GM15510 (cell line): Measurements from ENCODE around the gene TCF7L2.

Source experiments
- POLR2A ChIP-seq: IDR thresholded peaks from 3 replicates; pipeline ENCODE4 v1.6.1; 2011; ENCODE audit warnings: borderline replicate concordance; ENCODE audit not compliant: insufficient read length; ENCODE audit errors: extremely low read depth

The TCF7L2 gene

GRCh38 chr10:113018034-113018433 lies 68.0 kb downstream of the TCF7L2 start:
- no peak for TF ChIP-seq POLR2A

GRCh38 chr10:113019096-113019495 lies 69.0 kb downstream of the TCF7L2 start:
- no peak for TF ChIP-seq POLR2A

DNA sequence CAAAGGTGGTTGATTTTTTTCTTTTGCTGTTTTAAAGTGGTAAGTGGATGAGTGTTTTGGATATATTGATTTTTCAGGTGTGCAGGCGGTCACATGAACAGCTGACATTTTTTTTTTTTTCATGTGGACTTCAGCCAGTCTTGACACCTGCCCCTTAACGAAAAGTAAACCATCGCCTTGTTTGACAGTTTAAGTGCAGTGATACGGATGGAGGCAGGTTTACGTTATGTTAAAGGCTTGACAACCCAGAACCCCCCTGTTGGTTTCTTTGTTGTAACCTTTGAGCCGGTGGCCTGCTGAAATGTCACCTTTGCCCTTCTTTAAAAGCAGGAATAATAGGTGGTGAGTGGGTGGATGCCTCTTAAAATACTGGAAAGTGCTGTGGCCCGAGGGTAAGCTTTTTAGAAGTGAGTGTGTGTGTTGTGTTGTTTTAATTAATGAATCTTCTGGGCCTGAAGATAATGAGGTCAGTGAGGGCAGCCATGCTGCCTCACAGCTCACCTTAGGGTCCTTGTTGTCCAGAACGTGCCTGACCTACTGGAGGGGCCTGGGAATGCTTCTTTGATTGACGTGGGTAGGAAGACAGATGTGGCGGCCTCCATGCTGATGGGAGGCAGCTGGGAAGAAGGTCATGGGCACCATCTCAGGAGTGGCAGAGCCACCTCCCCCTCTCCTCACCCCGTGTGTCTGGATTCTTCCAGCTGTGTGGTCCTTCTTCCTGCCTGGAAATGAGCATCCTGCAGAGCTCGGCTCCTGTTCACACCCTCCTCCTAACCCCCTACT lies 69.8 kb downstream of the TCF7L2 start:
- no peak for TF ChIP-seq POLR2A

GRCh38 chr10:113020475-113020753 lies 70.4 kb downstream of the TCF7L2 start:
- TF ChIP-seq POLR2A: no peak

GRCh38 chr10:113020838-113021237 lies 70.8 kb downstream of the TCF7L2 start:
- no peak for TF ChIP-seq POLR2A

DNA sequence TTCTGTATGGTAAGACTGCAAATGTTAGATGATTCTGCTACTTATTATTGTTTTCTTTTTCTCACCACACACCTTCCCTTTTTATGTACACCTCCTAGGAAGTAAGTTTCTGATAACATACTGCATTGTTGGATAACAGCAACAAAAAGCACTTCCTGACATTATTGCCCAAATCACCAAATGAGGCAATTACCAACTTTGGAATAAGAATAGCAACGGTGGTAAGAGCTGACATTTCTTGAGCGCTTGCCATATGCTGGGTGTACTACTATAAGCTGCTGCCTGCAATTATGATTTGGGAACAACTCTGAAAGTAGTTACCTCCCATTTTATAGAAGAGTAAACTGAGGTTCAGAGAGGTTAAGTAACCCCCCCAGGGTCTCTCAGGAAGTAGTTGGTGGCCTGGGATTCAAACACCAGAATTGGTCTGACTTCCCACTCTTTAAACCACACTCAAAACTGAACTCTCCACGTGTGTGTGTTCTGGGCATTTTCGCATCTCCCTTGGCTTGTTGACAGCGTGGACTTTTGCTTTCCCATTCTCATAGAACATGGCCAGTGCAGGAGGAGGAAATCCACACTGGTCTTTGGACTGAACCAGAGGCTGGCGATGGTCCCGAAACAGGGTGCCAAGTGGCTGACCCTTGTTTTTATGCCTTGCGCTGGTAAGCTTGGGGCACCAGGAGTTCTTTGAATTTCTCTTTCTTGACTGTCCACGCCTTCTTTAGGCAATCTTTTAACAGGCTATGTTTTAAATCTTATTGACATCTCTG lies 71.4 kb downstream of the TCF7L2 start:
- no peak for TF ChIP-seq POLR2A

GRCh38 chr10:113022265-113022664 lies 72.2 kb downstream of the TCF7L2 start:
- TF ChIP-seq POLR2A: no peak

DNA sequence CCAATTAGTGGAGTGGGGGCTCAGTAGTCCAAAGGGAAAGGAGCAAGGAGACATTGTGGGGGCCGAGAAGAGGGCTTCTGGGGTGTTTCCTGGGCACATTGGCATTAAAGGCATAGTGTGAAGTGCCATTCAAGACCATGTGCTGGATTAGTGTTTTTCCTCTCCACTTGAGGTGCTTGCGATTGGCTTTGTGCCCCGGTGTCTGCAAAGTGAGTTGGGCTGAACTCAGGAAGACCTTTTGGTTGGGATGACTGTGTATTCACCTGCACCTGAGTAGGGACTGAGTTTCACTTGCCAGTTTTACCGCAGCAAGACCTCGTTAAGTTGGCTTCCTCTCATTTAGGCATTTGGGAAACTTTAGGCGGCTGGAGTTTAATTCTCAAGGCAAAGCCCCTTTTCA lies 73.0 kb downstream of the TCF7L2 start:
- TF ChIP-seq POLR2A: no peak

- TF ChIP-seq POLR2A: no peak
Measured at GRCh38 chr10:113024930-113025329, 74.9 kb downstream of the TCF7L2 start.

DNA sequence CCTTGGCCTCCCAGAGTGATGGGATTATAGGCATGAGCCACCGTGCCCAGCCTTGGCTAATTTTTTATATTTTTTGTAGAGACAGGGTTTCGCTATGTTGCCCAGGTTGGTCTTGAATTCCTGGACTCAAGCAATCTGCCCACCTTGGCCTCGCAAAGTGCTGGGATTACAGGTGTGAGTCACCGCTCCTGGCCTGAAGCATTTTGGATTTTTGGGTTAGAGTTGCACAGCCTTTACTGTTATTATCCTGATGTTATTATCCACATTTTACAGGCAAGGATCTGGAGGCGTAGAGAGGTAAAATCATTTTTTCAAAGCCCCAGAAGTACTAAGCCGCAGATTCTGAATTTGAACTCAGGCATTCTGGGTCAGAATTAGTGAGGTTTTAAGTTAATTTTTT lies 75.4 kb downstream of the TCF7L2 start:
- TF ChIP-seq POLR2A: no peak

DNA sequence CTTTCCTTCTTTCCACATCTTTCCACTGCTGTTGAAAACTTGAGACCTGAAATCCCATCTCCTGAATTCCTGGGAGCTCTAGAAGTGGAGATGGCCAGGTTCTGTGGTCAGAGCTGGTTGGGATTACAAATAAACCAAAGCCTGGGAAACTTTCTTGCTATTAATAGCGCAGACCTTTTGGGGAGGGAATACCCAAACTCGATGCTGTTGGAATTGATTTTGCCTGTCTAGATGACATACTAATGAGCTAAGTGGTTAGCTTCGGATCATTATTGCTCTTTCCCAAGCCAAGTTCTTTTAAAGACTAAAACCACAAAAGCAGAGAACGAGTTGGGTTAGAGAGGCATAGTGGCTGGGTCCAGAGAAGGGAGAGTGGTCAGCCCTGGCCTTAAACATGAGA lies 76.6 kb downstream of the TCF7L2 start:
- no peak for TF ChIP-seq POLR2A

DNA sequence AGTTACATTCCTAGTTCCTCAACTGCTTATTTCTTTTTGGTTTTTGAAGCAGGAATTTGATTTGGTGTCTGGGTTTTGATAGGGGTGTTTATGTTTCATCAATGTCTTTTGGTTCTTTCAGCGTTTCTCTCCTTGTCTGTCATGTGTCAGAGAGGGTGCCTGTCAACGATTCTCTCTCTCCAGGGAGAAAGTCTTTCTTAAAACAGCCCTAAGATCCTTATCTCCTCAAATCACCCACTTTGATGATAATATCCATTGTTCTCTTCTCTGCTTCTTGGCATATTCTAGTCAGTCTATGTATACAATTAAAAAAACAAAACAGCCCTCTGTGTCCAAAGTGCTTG lies 77.2 kb downstream of the TCF7L2 start:
- no peak for TF ChIP-seq POLR2A

- TF ChIP-seq POLR2A: no peak
Measured at GRCh38 chr10:113027574-113028455, 77.8 kb downstream of the TCF7L2 start.

DNA sequence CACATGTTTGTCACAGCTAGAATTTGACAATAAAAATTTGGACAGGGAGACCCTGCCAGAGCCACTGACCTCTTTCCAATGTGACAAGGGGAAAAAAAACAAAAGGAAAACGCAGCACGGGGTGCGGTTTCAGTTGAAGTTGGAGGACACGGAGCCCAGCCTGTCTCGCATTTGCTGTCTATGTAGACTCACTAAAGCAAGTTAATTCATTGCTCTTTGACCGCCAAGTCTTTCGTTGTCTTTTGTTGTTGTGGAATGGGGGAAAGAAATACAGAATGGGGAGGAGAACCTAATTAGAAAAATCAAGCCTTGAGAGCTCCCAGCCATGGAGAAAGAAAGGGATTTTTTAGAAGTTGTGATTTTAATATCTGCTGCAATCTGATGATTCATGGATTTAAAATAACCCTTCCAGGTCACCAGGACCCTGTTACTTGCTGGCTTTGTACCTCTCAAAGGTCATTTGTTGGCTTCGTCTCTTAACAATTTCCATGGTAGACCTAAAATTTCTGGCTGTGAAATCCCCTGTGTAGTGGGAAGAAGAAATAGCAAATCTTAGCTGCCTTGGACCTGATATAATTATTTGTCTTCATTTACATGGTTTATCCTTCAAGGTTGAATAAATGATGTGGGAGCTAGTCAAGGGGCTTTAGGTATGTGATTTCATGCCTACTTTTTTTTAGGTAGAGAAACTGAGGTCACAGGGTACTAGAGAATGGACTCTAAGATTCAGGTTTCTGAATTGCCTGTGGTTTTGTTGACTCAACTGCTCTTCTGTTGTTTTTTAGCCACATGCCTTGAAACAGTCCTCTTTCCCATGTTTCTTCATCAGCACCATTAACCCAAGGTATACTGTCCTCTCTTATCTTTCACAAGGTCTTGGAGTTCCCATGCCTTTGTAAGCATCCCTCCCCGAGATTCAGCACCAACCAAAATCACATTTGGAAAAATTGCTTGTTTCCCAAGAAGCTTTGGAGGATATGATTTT lies 78.7 kb downstream of the TCF7L2 start:
- TF ChIP-seq POLR2A: no peak
